Pancreas (tissue), 10 donors: ENCODE data around the gene GALNT9. TPM values are rescaled to one million over a fixed set of nuclear protein-coding genes. Genes with fewer than 3 reads are reported as not detected.

Experiments used
- ATAC-seq, 4 donors: fragments of 200-7000 bp; cut with Tn5 transposase; one replicate each; pipeline versions ENCODE4 v1.8.0 to v1.9.1; 2020; ENCODE audit warnings: mild to moderate bottlenecking in 4 of 4, moderate library complexity in 4 of 4
- DNase-seq, 6 donors: peaks; one replicate each; pipeline ENCODE4 v3.0.0-alpha.2; 2020
- FAIRE-seq: peaks from 2 replicates; lab custom pipeline; 2012; peaks lifted over from hg19 to GRCh38; lab: Jason Lieb, UNC
- H3K27ac ChIP-seq, 4 donors: fragments of 200-600 bp; sonication (generic); 1 replicate in 3 of 4; 2 replicates in 1 of 4; pipeline versions ENCODE4 v1.5.0 to v1.8.0; 2020
- H3K27me3 ChIP-seq, 4 donors: fragments of 200-600 bp; one replicate each; pipeline ENCODE4 v1.8.0; 2021
- H3K36me3 ChIP-seq, 3 donors: fragments of 200-600 bp; sonication (generic) in 1 of 3; one replicate each; pipeline versions ENCODE4 v1.5.0 to v1.8.0; 2020 to 2021
- H3K4me1 ChIP-seq, 3 donors: fragments of 200-600 bp; one replicate each; pipeline ENCODE4 v1.8.0; 2021
- H3K4me3 ChIP-seq, 4 donors: fragments of 200-600 bp; sonication (generic) in 2 of 4; one replicate each; pipeline versions ENCODE4 v1.5.0 to v1.8.0; 2020 to 2021
- H3K9me3 ChIP-seq, 4 donors: fragments of 200-600 bp; one replicate each; pipeline ENCODE4 v1.8.0; 2021
- WGBS, 2 donors: extraction: QIAGEN DNeasy Blood & Tissue Kit; methylation state at CpG; one replicate each; pipeline ENCODE4 v1.1.7; 2013; 5-methylcytosine and 5-hydroxymethylcytosine counted together
- intact Hi-C, 3 donors: fragments of 100-400 bp; cut with DNase I; formaldehyde crosslinking; loops; one replicate each; pipeline versions ENCODE4 v1.11.1 to v1.14.2; 2022
- polyA plus RNA-seq, 2 donors: library from polyadenylated mRNA; stranded (reverse); fragments of 200-250 nt; gene quantifications; one replicate each; pipeline ENCODE4 v1.2.3, GENCODE V29; 2013
- total RNA-seq, 6 donors: library from RNA; stranded (reverse); fragmentation: NEBNext Ultra II Directional in 4 of 6; extraction: Animal tissue kit (Norgen Biotek cat#: 25700) in 4 of 6; gene quantifications; one replicate each; pipeline versions ENCODE4 v1.2.1 to v1.2.4, GENCODE V29; 2021 to 2023
- TF ChIP-seq, protein P1 (sequence below), 4 donors: fragments of 200-600 bp; sonication (generic) in 3 of 4; IDR thresholded peaks; one replicate each; pipeline versions ENCODE4 v1.5.0 to v1.8.0; 2021; ENCODE audit warnings: antibody characterized with exemption in 4 of 4
- donor health status: healthy with polysubstance abuse.
- donor health status: DM: no; HTN: no; CAD: no; lungs with moderate emphysema.
- donor health status: DM: no; HTN: no; CAD: no.
- donor health status: control.
- donor health status: control.
- donor health status: Bipolar disorder and iron deficiency.
- donor health status: DM: yes; HTN: yes; CAD: no.
- donor health status: DM: no; HTN: no; CAD: no.
- donor health status: DM: no; HTN: no; CAD: no.
- donor health status: DM: yes; HTN: yes; CAD: no.

GALNT9 gene
- total and polyA plus RNA-seq, 8 donors = 0.09 to 0.46 (median 0.25) TPM; not detected in 5

DNA sequence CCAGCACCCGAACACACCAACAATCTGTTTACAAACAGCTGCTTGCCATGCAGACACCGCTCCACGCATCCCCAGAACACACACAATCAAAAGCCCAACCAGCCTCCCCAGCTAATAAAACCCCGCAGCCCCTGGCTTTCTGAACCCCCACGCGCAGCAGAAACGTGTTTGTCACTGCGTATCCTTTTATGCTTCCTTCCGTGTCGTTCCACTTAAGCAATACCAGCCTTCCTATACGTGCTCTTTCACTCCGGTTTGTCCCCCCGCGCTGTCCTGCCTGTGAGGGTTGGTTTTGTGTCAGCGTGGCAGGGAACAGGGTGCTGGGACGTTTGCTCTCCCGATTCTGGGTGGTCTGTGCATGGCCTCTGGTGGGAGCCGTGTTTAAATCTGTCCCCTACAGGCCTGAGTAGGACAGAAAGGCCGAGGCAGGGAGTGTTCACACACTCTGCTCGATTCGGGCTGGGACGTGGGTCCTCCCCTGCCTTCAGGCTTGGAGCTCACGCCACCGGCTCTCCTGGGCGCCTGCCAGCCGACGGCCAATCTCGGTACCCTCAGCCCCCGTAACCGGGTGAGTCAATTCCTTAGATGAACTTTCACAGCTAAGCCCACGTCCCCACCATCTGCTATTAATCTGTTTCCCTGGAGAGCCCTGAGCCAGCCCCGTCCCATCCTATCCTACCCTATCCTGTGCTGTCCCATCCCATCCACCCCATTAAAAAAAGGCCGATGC, 125.2 kb downstream of the GALNT9 start:
- intact Hi-C loops = no loop called here
- no peak overlapping the region for H3K27ac ChIP-seq
- no peak for DNase-seq
- ATAC-seq = no peak
- H3K36me3 ChIP-seq = no peaks in the 10 kb centered on the region
- no peak overlapping the region for H3K4me3 ChIP-seq
- H3K27me3 ChIP-seq = peaks cover 0 to 9% (median 0%) of the 10 kb centered on the region in 4 donors
- no peaks in the 10 kb centered on the region for H3K4me1 ChIP-seq
- 52 to 56% methylated on average over 33 of the region's 33 CpGs for WGBS, 2 donors
- FAIRE-seq = no peak
- H3K9me3 ChIP-seq = no peaks in the 10 kb centered on the region
- TF ChIP-seq, protein P1, sequence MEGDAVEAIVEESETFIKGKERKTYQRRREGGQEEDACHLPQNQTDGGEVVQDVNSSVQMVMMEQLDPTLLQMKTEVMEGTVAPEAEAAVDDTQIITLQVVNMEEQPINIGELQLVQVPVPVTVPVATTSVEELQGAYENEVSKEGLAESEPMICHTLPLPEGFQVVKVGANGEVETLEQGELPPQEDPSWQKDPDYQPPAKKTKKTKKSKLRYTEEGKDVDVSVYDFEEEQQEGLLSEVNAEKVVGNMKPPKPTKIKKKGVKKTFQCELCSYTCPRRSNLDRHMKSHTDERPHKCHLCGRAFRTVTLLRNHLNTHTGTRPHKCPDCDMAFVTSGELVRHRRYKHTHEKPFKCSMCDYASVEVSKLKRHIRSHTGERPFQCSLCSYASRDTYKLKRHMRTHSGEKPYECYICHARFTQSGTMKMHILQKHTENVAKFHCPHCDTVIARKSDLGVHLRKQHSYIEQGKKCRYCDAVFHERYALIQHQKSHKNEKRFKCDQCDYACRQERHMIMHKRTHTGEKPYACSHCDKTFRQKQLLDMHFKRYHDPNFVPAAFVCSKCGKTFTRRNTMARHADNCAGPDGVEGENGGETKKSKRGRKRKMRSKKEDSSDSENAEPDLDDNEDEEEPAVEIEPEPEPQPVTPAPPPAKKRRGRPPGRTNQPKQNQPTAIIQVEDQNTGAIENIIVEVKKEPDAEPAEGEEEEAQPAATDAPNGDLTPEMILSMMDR (IDR thresholded peaks at IDR 0.05) = no peak

DNA sequence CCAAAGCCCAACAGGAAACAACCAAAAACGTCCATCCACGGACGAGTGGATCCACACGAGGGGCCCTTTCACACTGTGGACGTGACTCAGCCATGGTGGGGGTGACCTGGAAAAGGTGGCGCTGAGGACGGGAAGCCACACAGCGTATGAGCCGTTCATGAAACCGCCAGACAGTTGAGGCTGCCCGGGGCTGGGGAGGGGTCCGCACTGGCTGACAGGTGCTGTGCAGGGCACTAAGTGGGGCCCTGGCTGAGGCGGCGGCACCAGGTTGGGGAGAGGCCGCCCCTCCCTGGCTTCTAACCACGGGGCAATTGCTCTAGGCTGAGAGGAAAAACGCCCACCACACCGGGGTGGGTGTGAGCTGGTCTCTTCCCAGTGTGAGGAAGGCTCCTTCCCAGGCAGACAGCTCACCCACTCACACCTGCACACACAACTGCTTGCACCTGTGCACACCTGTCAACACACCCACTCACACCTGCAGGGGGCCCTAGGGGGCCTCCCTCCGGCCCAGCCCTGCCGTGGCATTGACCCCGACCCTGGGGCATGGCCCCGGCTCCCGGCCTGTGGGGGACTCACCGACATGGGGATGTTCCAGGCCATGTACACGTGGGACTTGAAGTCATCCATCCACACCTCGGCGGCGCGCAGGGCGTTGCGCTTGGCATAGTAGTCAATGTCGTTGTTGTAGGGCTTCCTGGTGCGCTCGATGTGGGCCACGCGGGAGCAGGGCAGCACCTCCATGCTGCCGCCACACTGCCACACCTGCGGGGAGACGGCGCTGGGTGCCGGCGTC, 126.3 kb downstream of the GALNT9 start:
- 62 to 72% methylated on average over 40 to 42 of the region's 42 CpGs for WGBS, 2 donors
- no peak for FAIRE-seq
- TF ChIP-seq, protein P1 (IDR thresholded peaks at IDR 0.05) = no peak
- intact Hi-C loops = no loop called here
- no peaks in the 10 kb centered on the region for H3K9me3 ChIP-seq
- no peak overlapping the region for H3K4me3 ChIP-seq
- peaks cover 0 to 9% (median 0%) of the 10 kb centered on the region in 4 donors for H3K27me3 ChIP-seq
- ATAC-seq = no peak
- no peak overlapping the region for H3K27ac ChIP-seq
- no peaks in the 10 kb centered on the region for H3K36me3 ChIP-seq
- no peaks in the 10 kb centered on the region for H3K4me1 ChIP-seq
- peak in 1 of 6 donors; percentile 58 for DNase-seq

DNA sequence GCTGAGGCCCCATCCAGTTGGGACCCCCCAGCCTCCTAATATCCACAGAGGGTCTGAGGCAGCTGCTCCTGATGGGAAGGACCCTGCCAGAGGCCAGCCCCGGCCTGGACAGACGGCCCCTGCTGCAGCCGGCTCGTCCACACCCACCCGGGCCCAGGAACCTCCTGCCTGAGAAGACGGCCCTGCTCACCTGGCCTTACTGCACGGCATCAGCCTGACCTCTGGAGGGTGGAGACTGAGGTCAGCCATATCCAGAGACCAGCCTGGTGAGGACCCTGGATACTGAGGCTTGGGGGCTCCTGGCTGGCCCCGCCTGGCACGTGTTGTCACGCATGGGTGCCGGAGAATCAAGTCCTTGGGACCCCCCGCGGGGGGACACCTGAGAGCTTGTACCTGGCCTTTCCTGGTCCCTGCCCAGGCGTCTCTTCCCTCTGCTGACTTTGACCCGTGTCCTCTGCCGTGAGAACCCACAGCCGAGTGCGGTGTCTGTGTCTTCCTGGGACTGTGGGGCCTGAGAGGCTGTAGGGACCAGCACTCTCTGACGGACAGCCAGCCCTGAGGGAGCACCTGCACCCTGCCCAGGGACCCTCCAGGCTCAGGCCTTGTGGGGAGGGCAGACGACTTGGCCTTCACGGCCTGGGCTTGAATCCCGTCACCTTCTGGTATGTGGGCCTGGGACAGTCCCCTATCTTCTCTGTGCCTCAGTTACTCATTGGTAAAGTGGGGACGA, 127.8 kb downstream of the GALNT9 start:
- WGBS, 2 donors = 57 to 74% methylated on average over 23 of the region's 23 CpGs
- no peaks in the 10 kb centered on the region for H3K36me3 ChIP-seq
- DNase-seq = no peak
- no peaks in the 10 kb centered on the region for H3K4me1 ChIP-seq
- H3K27ac ChIP-seq = no peak overlapping the region
- H3K4me3 ChIP-seq = no peak overlapping the region
- intact Hi-C loops = no loop called here
- TF ChIP-seq, protein P1 (IDR thresholded peaks at IDR 0.05) = no peak
- peaks cover 0 to 9% (median 0%) of the 10 kb centered on the region in 4 donors for H3K27me3 ChIP-seq
- no peaks in the 10 kb centered on the region for H3K9me3 ChIP-seq
- no peak for ATAC-seq
- no peak for FAIRE-seq

DNA sequence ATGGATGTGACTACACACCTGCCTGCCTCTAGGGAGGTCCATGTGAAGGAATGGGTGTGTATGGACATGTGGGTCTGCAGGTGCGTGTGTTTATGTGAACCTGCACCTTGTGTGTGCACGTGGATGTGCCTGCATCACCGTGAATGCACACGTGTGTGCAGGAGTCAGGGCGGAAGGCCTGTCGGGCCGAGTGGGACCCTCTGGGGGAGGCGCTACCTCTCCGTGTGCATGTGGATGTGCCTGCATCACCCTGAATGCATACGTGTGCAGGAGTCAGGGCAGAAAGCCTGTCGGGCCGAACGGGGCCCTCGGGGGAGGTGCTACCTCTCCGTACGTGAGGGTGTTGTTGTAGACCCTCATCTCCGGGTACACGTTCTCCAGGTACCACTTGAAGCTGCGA, 128.6 kb downstream of the GALNT9 start:
- ATAC-seq = no peak
- H3K27me3 ChIP-seq = peaks cover 0 to 9% (median 0%) of the 10 kb centered on the region in 4 donors

More for the DNA sequence above, 128.6 kb downstream of the GALNT9 start:
- no peak overlapping the region for H3K27ac ChIP-seq
- no peaks in the 10 kb centered on the region for H3K4me1 ChIP-seq
- H3K9me3 ChIP-seq = no peaks in the 10 kb centered on the region
- FAIRE-seq = no peak
- intact Hi-C loops = no loop called here
- TF ChIP-seq, protein P1 (IDR thresholded peaks at IDR 0.05) = no peak
- no peak for DNase-seq
- no peak overlapping the region for H3K4me3 ChIP-seq
- 63 to 78% methylated on average over 19 of the region's 19 CpGs for WGBS, 2 donors
- H3K36me3 ChIP-seq = no peaks in the 10 kb centered on the region
